NCI-H128 (cell line): ENCODE results near the gene SH3D21.

Source experiments
- DNase-seq: peaks from one replicate; lab custom pipeline; 2025; ENCODE audit not compliant: unreplicated experiment; lab: John Stamatoyannopoulos, UW

SH3D21 gene

GRCh38 chr1:36306210-36306901 is at the start of gene SH3D21:
Gene SH3D21 (plus strand): TSS chr1:36306368. CDS start chr1:36306421, 53 bp downstream.
- DNase-seq = peak; percentile 34

- DNase-seq = no peak
Observed at GRCh38 chr1:36256558-36257374, 49.4 kb upstream of the SH3D21 start.

GRCh38 chr1:36257375-36257767 is 48.8 kb upstream of the SH3D21 start:
- DNase-seq = no peak

GRCh38 chr1:36258960-36259344 is 47.2 kb upstream of the SH3D21 start:
- DNase-seq = no peak

GRCh38 chr1:36268981-36269380 is 37.2 kb upstream of the SH3D21 start:
- no peak for DNase-seq

DNA sequence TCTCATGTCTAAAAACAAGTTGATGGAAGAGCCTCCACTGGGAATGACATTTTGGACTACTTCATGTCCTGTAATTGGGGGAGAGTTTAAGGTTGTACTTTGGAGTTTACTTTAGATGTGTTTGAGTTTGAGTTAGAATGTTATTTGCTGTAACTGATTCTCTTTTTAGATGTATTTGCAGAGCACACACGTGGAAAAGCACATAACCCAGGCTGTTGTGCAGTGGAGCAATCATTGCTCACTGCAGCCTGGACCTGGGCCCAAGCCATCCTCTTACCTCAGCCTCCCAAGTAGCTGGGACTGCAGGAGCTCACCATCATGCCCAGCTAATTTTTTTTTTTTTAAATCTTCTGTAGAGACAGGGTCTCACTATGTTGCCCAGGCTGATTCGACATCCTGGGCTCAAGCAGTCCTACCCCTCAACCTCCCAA is 36.7 kb upstream of the SH3D21 start:
- DNase-seq = no peak

- DNase-seq = no peak
Observed at GRCh38 chr1:36273024-36273423, 33.1 kb upstream of the SH3D21 start.

DNA sequence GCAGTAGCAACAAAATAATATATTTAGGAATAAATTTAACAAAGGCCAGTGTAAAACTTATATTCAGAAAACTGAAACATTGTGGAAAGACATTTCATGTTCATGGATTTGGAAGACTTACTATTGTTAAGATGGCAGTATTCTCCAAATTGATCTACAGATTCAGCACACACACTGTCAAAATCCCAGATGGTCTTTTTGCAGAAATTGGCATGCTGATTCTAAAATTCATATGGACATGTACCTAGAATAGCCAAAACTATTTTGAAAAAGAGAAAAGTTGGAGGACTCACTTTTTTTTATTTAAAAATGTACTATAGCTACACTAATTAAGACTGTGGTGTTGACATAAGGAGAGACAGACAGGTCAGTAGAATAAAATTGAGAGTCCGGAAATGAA is 32.0 kb upstream of the SH3D21 start:
- DNase-seq = no peak

DNA sequence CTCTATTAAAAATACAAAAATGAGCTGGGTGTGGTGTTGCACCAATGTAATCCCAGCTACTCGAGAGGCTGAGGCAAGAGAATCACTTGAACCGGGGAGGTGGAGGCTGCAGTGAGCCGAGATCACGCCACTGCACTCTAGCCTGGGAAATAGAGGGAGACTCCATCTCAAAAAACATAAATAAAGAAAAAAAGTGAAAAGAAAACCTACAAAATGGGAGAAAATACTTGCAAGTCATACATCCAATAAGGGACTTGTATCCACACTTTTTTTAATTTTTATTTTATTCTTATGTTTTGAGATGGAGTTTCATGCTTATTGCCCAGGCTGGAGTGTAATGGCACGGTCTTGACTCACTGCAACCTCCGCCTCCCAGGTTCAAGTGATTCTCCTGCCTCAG is 29.5 kb upstream of the SH3D21 start:
- DNase-seq = no peak

GRCh38 chr1:36279110-36279788 is 26.9 kb upstream of the SH3D21 start:
- no peak for DNase-seq

DNA sequence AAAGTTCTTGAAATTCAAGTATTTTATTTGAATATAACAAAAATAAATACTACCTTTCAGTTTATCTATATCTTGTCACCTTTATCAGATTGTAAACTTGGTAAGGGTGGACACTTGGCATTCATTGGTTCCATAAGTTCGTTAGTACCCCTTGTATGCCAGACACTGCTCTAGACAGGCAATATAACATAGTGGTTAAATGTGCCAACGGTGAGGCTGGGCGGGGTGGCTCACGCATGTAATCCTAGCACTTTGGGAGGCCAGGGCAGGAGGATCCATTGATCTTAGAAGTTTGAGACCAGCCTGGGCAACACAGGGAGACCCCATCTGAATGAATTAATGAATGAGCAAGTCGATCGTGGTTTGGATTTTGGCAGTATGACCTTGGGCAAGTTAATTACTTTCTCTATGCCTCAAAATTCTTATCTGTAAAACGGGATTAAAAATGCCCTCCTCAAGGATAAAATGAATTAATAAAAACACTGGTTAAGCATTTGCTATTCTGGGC is 26.3 kb upstream of the SH3D21 start:
- no peak for DNase-seq

- DNase-seq = no peak
Observed at GRCh38 chr1:36284061-36284460, 22.1 kb upstream of the SH3D21 start.

DNA sequence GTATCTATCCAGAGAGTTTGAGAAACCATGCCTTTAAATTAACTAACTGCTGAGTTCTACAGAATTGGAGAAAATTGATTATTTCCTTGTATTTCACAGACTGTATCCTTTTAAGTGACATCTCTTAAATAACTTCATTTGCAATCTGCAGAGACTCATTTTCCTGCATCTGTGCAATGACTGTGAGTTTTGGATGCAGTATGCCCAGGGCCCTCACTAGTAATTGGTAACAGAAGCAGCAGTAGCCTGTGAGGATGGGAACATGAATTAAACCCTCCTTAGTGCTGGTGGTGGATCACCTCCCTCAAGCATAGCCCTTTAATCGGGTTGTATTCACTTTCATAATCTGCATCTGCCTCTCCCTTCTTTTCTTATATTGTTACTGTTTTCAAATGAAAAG is 21.7 kb upstream of the SH3D21 start:
- DNase-seq = no peak

- peak; percentile 41 for DNase-seq
Observed at GRCh38 chr1:36285443-36286101, 20.6 kb upstream of the SH3D21 start.

- no peak for DNase-seq
Observed at GRCh38 chr1:36286802-36287201, 19.4 kb upstream of the SH3D21 start.

- DNase-seq = no peak
Observed at GRCh38 chr1:36287595-36287994, 18.6 kb upstream of the SH3D21 start.

- DNase-seq = no peak
Observed at GRCh38 chr1:36295390-36295789, 10.8 kb upstream of the SH3D21 start.

GRCh38 chr1:36297062-36297461 is 9.1 kb upstream of the SH3D21 start:
- no peak for DNase-seq

GRCh38 chr1:36298640-36299039 is 7.5 kb upstream of the SH3D21 start:
- no peak for DNase-seq

DNA sequence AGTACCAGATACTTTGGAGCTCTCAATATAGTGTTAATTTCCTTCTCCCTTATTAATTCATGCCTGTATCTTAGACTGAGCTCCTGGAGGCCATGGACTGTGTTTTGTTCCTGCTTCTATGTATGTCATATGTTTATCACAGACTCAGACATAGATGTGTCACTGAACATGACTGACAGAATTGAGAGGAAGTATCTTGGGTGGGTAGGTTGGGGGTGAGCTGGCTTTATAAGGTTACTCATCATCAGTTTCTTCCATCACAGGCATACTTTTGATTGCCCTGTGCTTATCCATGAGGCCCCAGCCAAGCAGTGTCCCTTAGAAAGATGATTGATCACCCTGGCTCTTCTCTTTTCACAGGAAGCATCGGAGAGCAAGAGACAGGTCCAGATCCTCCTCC is 5.6 kb upstream of the SH3D21 start:
- no peak for DNase-seq

DNA sequence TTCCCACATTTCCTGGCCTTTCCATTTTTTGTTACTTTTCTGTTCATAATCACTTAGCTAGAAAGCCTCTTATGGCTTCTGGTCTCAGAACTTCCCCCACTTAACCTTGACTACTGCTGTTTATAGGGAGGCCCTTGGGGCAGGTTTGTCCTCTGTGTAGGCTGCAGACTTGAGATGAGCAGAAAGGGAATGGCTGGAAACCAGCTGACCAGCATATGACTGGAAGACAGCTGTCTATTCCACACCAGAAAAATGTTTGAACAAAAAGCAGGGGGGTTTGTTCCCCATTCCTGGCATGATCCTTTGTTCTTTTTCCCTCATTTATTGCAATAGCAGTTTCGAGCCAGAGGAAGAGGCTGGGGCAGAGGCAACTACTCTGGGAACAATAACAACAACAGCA is 4.9 kb upstream of the SH3D21 start:
- no peak for DNase-seq
